CD1c-positive myeloid dendritic cell (primary cell): ENCODE measurements around the gene PARP6.

Experiments
- DNase-seq: peaks from one replicate; pipeline ENCODE4 v3.0.0-alpha.2; 2016; ENCODE audit errors: extremely low spot score

PARP6 gene

GRCh38 chr15:72199721-72200212 is 72.6 kb downstream of the PARP6 start:
- DNase-seq: peak; percentile 74

- no peak for DNase-seq
Measured at GRCh38 chr15:72199205-72199515, 73.2 kb downstream of the PARP6 start.

- DNase-seq: no peak
Measured at GRCh38 chr15:72198356-72199204, 73.8 kb downstream of the PARP6 start.

- peak; percentile 8 for DNase-seq
Measured at GRCh38 chr15:72197460-72198355, 74.6 kb downstream of the PARP6 start, which contains the start of gene GRAMD2A. Gene GRAMD2A, minus strand, starts transcription at chr15:72197787.

GRCh38 chr15:72197041-72197459 is 75.3 kb downstream of the PARP6 start:
- DNase-seq: no peak

- no peak for DNase-seq
Measured at GRCh38 chr15:72196409-72197040, 75.8 kb downstream of the PARP6 start.

- peak; percentile 92 for DNase-seq
Measured at GRCh38 chr15:72195101-72195511, 77.2 kb downstream of the PARP6 start.

GRCh38 chr15:72193836-72194396 is 78.4 kb downstream of the PARP6 start:
- no peak for DNase-seq

- no peak for DNase-seq
Measured at GRCh38 chr15:72192416-72192815, 79.9 kb downstream of the PARP6 start.
